NCI-H510A (cell line): ENCODE data around the gene ZNF8.
A peak's percentile ranks its signal among the peaks of the same experiment; 100 is the strongest.
"Not testable (repeated sequence)": the region's sequence is repeated elsewhere in the genome, so short reads cannot be mapped to it uniquely, and the experiment has no call there.

ENCODE experiments used
- DNase-seq: peaks from one replicate; lab custom pipeline; 2025; lab: John Stamatoyannopoulos, UW

ZNF8 gene

GRCh38 chr19:58336216-58336615, 57.5 kb downstream of the ZNF8 start:
- DNase-seq = no peak

- DNase-seq = no peak
Measured at GRCh38 chr19:58336820-58337219, 58.1 kb downstream of the ZNF8 start.

- no peak for DNase-seq
Measured at GRCh38 chr19:58338336-58338735, 59.6 kb downstream of the ZNF8 start.

- no peak for DNase-seq
Measured at GRCh38 chr19:58338825-58339558, 60.2 kb downstream of the ZNF8 start.

GRCh38 chr19:58345558-58345957, 66.8 kb downstream of the ZNF8 start:
- DNase-seq = no peak

GRCh38 chr19:58346961-58347929, 68.5 kb downstream of the ZNF8 start:
- peak; percentile 63 for DNase-seq

- DNase-seq = not testable (repeated sequence)
Measured at GRCh38 chr19:58348080-58348479, 69.3 kb downstream of the ZNF8 start.

GRCh38 chr19:58349590-58349989, 70.8 kb downstream of the ZNF8 start:
- DNase-seq = no peak

- no peak for DNase-seq
Measured at GRCh38 chr19:58350001-58350861, 71.5 kb downstream of the ZNF8 start.

GRCh38 chr19:58350871-58351557, 72.3 kb downstream of the ZNF8 start:
- no peak for DNase-seq

GRCh38 chr19:58351558-58351878, 72.8 kb downstream of the ZNF8 start:
- DNase-seq = no peak

GRCh38 chr19:58351990-58352755, 73.4 kb downstream of the ZNF8 start:
- DNase-seq = no peak
